Muscle of leg (tissue), 11 donors: Measurements from ENCODE around the gene KRTAP3-3. TPM values are rescaled to one million over a fixed set of nuclear protein-coding genes. Genes with fewer than 3 reads are reported as not detected.
A peak's percentile ranks its signal among the peaks of the same experiment; 100 is the strongest.

Source experiments
- DNase-seq: peaks from one replicate; pipeline ENCODE4 v3.0.0; 2013
- H3K27ac ChIP-seq: one replicate; pipeline ENCODE4 v1.5.1; 2013; ENCODE audit warnings: mild to moderate bottlenecking, low read length, control low read depth
- H3K27me3 ChIP-seq: one replicate; pipeline ENCODE4 v1.6.1; 2013; ENCODE audit warnings: low read length; ENCODE audit not compliant: control insufficient read depth, insufficient read depth
- H3K36me3 ChIP-seq: one replicate; pipeline ENCODE4 v1.6.1; 2013; ENCODE audit warnings: low read length; ENCODE audit not compliant: control insufficient read depth, insufficient read depth
- H3K4me1 ChIP-seq: one replicate; pipeline ENCODE4 v1.6.1; 2013; ENCODE audit warnings: low read length; ENCODE audit not compliant: control insufficient read depth, insufficient read depth
- H3K4me3 ChIP-seq: one replicate; pipeline ENCODE4 v1.5.1; 2013; ENCODE audit warnings: low read length, control low read depth
- H3K9me3 ChIP-seq: replicated peaks from 2 replicates; pipeline ENCODE4 v1.6.1; 2013; ENCODE audit warnings: low read depth, low read length; ENCODE audit not compliant: control insufficient read depth
- WGBS: methylation state at CpG from one replicate; pipeline ENCODE4 v1.1.5; 2013; ENCODE audit warnings: missing lambda C conversion rate; ENCODE audit not compliant: insufficient coverage; 5-methylcytosine and 5-hydroxymethylcytosine counted together
- polyA plus RNA-seq, 8 donors: library from polyadenylated mRNA; unstranded; fragments of 120-200 nt; gene quantifications; one replicate each; pipeline versions ENCODE4 v1.2.1 to v1.2.3, GENCODE V29; 2013; ENCODE audit warnings: inconsistent platforms in 1 of 8, low replicate concordance in 1 of 8; ENCODE audit not compliant: insufficient read length in 8 of 8, insufficient read depth in 1 of 8
- total RNA-seq: library from RNA; stranded (reverse); fragments of 120-200 nt; gene quantifications from one replicate; pipeline ENCODE4 v1.2.4, GENCODE V29; 2013

KRTAP3-3 gene
- total and polyA plus RNA-seq, 9 donors = 0.40 TPM; not detected in 8

GRCh38 chr17:40949418-40949817 lies 44.5 kb downstream of the KRTAP3-3 start:
- Histone ChIP-seq H3K4me1 (peaks cover 3% of the 10 kb centered on the region), H3K9me3 (no peaks in the 10 kb centered on the region), H3K27me3 (peaks cover 6% of the 10 kb centered on the region), H3K4me3 (no peak overlapping the region), H3K27ac (no peak overlapping the region), H3K36me3 (no peaks in the 10 kb centered on the region)
- peak; percentile 46 for DNase-seq
- WGBS = 9% methylated on average over 10 of the region's 10 CpGs

GRCh38 chr17:40947929-40948328 lies 46.0 kb downstream of the KRTAP3-3 start:
- no peak for DNase-seq
- Histone ChIP-seq H3K27me3 (peaks cover 6% of the 10 kb centered on the region), H3K36me3 (no peaks in the 10 kb centered on the region), H3K27ac (no peak overlapping the region), H3K4me1 (peaks cover 3% of the 10 kb centered on the region), H3K4me3 (no peak overlapping the region), H3K9me3 (no peaks in the 10 kb centered on the region)
- 57% methylated on average over 2 of the region's 2 CpGs for WGBS

- no peaks in the 10 kb centered on the region for H3K4me1 ChIP-seq
- peaks cover 6% of the 10 kb centered on the region for H3K27me3 ChIP-seq
- no peak overlapping the region for H3K27ac ChIP-seq
- DNase-seq = no peak
- H3K4me3 ChIP-seq = no peak overlapping the region
- 83% methylated on average over 4 of the region's 6 CpGs for WGBS
- H3K9me3 ChIP-seq = no peaks in the 10 kb centered on the region
- H3K36me3 ChIP-seq = no peaks in the 10 kb centered on the region
Observed at GRCh38 chr17:40945414-40945813, 48.5 kb downstream of the KRTAP3-3 start.

- Histone ChIP-seq H3K4me1 (no peaks in the 10 kb centered on the region), H3K4me3 (no peak overlapping the region), H3K9me3 (no peaks in the 10 kb centered on the region), H3K27me3 (peaks cover 6% of the 10 kb centered on the region), H3K27ac (no peak overlapping the region), H3K36me3 (no peaks in the 10 kb centered on the region)
- no peak for DNase-seq
- no CpG with 5 or more reads among the region's 1 CpG for WGBS
Observed at GRCh38 chr17:40944531-40944930, 49.4 kb downstream of the KRTAP3-3 start.

Other genes with a start within 250 kb of the KRTAP3-3 start
Only the 30 nearest of the 36 such genes appear.
- not detected for gene KRT28, start 194.2 kb downstream of the KRTAP3-3 start, total RNA-seq
- gene KRT28, start 194.2 kb downstream of the KRTAP3-3 start, polyA plus RNA-seq = not detected
- 11.6 TPM for gene KRT10, start 171.6 kb downstream of the KRTAP3-3 start, total RNA-seq
- 100 to 1,000 TPM in 1 of 8 donors, 10 to 100 TPM in 7; 33.5 to 261 (median 47.3) TPM for gene KRT10, start 171.6 kb downstream of the KRTAP3-3 start, polyA plus RNA-seq
- gene KRT12, start 126.9 kb downstream of the KRTAP3-3 start, total RNA-seq = not detected
- 1 to 10 TPM in 1 of 8 donors, under 1 TPM in 7; 0.14 to 1.2 (median 0.22) TPM for gene KRT12, start 126.9 kb downstream of the KRTAP3-3 start, polyA plus RNA-seq
- gene KRT20, start 108.9 kb downstream of the KRTAP3-3 start, total RNA-seq = not detected
- gene KRT20, start 108.9 kb downstream of the KRTAP3-3 start, polyA plus RNA-seq = under 1 TPM in 4 of 8 donors, not detected in 4; 0.13 to 0.59 (median 0.35) TPM
- gene KRT23, start 56.5 kb downstream of the KRTAP3-3 start, total RNA-seq = 0.27 TPM
- 1 to 10 TPM in 1 of 8 donors, under 1 TPM in 6, not detected in 1; 0.08 to 6.5 (median 0.22) TPM for gene KRT23, start 56.5 kb downstream of the KRTAP3-3 start, polyA plus RNA-seq
- gene KRT39, start 27.2 kb downstream of the KRTAP3-3 start, total RNA-seq = 3.8 TPM
- gene KRT39, start 27.2 kb downstream of the KRTAP3-3 start, polyA plus RNA-seq = 1 to 10 TPM; 2.1 to 8.1 (median 6.3) TPM
- 11.0 TPM for gene KRT40, start 9.8 kb downstream of the KRTAP3-3 start, total RNA-seq
- 10 to 100 TPM in 4 of 8 donors, 1 to 10 TPM in 4; 3.7 to 16.2 (median 10.1) TPM for gene KRT40, start 9.8 kb downstream of the KRTAP3-3 start, polyA plus RNA-seq
- gene KRTAP3-2, start 5.7 kb upstream of the KRTAP3-3 start, total RNA-seq = 0.18 TPM
- 1 to 10 TPM in 1 of 8 donors, under 1 TPM in 7; 0.25 to 1.6 (median 0.61) TPM for gene KRTAP3-2, start 5.7 kb upstream of the KRTAP3-3 start, polyA plus RNA-seq
- not detected for gene KRTAP3-1, start 15.0 kb upstream of the KRTAP3-3 start, total RNA-seq
- gene KRTAP3-1, start 15.0 kb upstream of the KRTAP3-3 start, polyA plus RNA-seq = not detected
- not detected for gene KRTAP1-5, start 33.0 kb upstream of the KRTAP3-3 start, total RNA-seq
- not detected for gene KRTAP1-5, start 33.0 kb upstream of the KRTAP3-3 start, polyA plus RNA-seq
- gene KRTAP1-4, start 36.0 kb upstream of the KRTAP3-3 start, total RNA-seq = not detected
- not detected for gene KRTAP1-4, start 36.0 kb upstream of the KRTAP3-3 start, polyA plus RNA-seq
- gene KRTAP1-3, start 40.7 kb upstream of the KRTAP3-3 start, total RNA-seq = not detected
- under 1 TPM in 2 of 8 donors, not detected in 6; 0.12 to 0.32 TPM for gene KRTAP1-3, start 40.7 kb upstream of the KRTAP3-3 start, polyA plus RNA-seq
- not detected for gene KRTAP1-1, start 47.3 kb upstream of the KRTAP3-3 start, total RNA-seq
- gene KRTAP1-1, start 47.3 kb upstream of the KRTAP3-3 start, polyA plus RNA-seq = not detected
- gene KRTAP2-1, start 53.2 kb upstream of the KRTAP3-3 start, total RNA-seq = not detected
- gene KRTAP2-1, start 53.2 kb upstream of the KRTAP3-3 start, polyA plus RNA-seq = not detected
- not detected for gene KRTAP2-2, start 61.1 kb upstream of the KRTAP3-3 start, total RNA-seq
- not detected for gene KRTAP2-2, start 61.1 kb upstream of the KRTAP3-3 start, polyA plus RNA-seq
- not detected for gene KRTAP2-3, start 66.0 kb upstream of the KRTAP3-3 start, total RNA-seq
- not detected for gene KRTAP2-3, start 66.0 kb upstream of the KRTAP3-3 start, polyA plus RNA-seq
- gene KRTAP2-4, start 71.7 kb upstream of the KRTAP3-3 start, total RNA-seq = not detected
- gene KRTAP2-4, start 71.7 kb upstream of the KRTAP3-3 start, polyA plus RNA-seq = not detected
- gene KRTAP4-7, start 90.0 kb upstream of the KRTAP3-3 start, total RNA-seq = not detected
- not detected for gene KRTAP4-7, start 90.0 kb upstream of the KRTAP3-3 start, polyA plus RNA-seq
- not detected for gene KRTAP4-8, start 104.0 kb upstream of the KRTAP3-3 start, total RNA-seq
- gene KRTAP4-8, start 104.0 kb upstream of the KRTAP3-3 start, polyA plus RNA-seq = not detected
- gene KRTAP4-16, start 108.0 kb upstream of the KRTAP3-3 start, total RNA-seq = not detected
- gene KRTAP4-16, start 108.0 kb upstream of the KRTAP3-3 start, polyA plus RNA-seq = not detected
- not detected for gene KRTAP4-9, start 111.2 kb upstream of the KRTAP3-3 start, total RNA-seq
- gene KRTAP4-9, start 111.2 kb upstream of the KRTAP3-3 start, polyA plus RNA-seq = under 1 TPM in 1 of 8 donors, not detected in 7; 0.31 TPM
- not detected for gene KRTAP4-11, start 124.2 kb upstream of the KRTAP3-3 start, total RNA-seq
- not detected for gene KRTAP4-11, start 124.2 kb upstream of the KRTAP3-3 start, polyA plus RNA-seq
- gene KRTAP4-12, start 130.0 kb upstream of the KRTAP3-3 start, total RNA-seq = not detected
- gene KRTAP4-12, start 130.0 kb upstream of the KRTAP3-3 start, polyA plus RNA-seq = not detected
- gene KRTAP4-6, start 146.4 kb upstream of the KRTAP3-3 start, total RNA-seq = not detected
- not detected for gene KRTAP4-6, start 146.4 kb upstream of the KRTAP3-3 start, polyA plus RNA-seq
- gene KRTAP4-5, start 155.7 kb upstream of the KRTAP3-3 start, total RNA-seq = not detected
- gene KRTAP4-5, start 155.7 kb upstream of the KRTAP3-3 start, polyA plus RNA-seq = not detected
- gene KRTAP4-4, start 166.6 kb upstream of the KRTAP3-3 start, total RNA-seq = not detected
- gene KRTAP4-4, start 166.6 kb upstream of the KRTAP3-3 start, polyA plus RNA-seq = not detected
- not detected for gene KRTAP4-3, start 174.1 kb upstream of the KRTAP3-3 start, total RNA-seq
- gene KRTAP4-3, start 174.1 kb upstream of the KRTAP3-3 start, polyA plus RNA-seq = not detected
- gene KRTAP4-2, start 184.1 kb upstream of the KRTAP3-3 start, total RNA-seq = not detected
- not detected for gene KRTAP4-2, start 184.1 kb upstream of the KRTAP3-3 start, polyA plus RNA-seq
- gene KRTAP4-1, start 190.7 kb upstream of the KRTAP3-3 start, total RNA-seq = not detected
- gene KRTAP4-1, start 190.7 kb upstream of the KRTAP3-3 start, polyA plus RNA-seq = not detected
- not detected for gene KRTAP9-1, start 195.7 kb upstream of the KRTAP3-3 start, total RNA-seq
- gene KRTAP9-1, start 195.7 kb upstream of the KRTAP3-3 start, polyA plus RNA-seq = not detected